HG02981 (cell line): Measurements from ENCODE around the gene PRDM10.
"Not testable (repeated sequence)": the region's sequence is repeated elsewhere in the genome, so short reads cannot be mapped to it uniquely, and the experiment has no call there.

ENCODE experiments used
- ATAC-seq: cut with Tn5 transposase; IDR thresholded peaks from one replicate; pipeline ENCODE4 v1.9.1; 2021; ENCODE audit warnings: mild to moderate bottlenecking, moderate library complexity; ENCODE audit not compliant: unreplicated experiment

The PRDM10 gene

GRCh38 chr11:129975543-129975942, 27.1 kb downstream of the PRDM10 start:
- ATAC-seq = no peak

- ATAC-seq = no peak
Observed at GRCh38 chr11:129974672-129975071, 28.0 kb downstream of the PRDM10 start.

- no peak for ATAC-seq
Observed at GRCh38 chr11:129974237-129974636, 28.4 kb downstream of the PRDM10 start.

GRCh38 chr11:129973809-129974208, 28.8 kb downstream of the PRDM10 start:
- no peak for ATAC-seq

- ATAC-seq = peak; percentile 88
Observed at GRCh38 chr11:129973068-129973467, 29.6 kb downstream of the PRDM10 start.

- ATAC-seq = no peak
Observed at GRCh38 chr11:129972611-129973010, 30.0 kb downstream of the PRDM10 start.

GRCh38 chr11:129971856-129972255, 30.8 kb downstream of the PRDM10 start:
- ATAC-seq = not testable (repeated sequence)

GRCh38 chr11:129969920-129970319, 32.7 kb downstream of the PRDM10 start:
- no peak for ATAC-seq

- ATAC-seq = no peak
Observed at GRCh38 chr11:129968591-129969419, 33.8 kb downstream of the PRDM10 start.

- ATAC-seq = no peak
Observed at GRCh38 chr11:129967996-129968395, 34.6 kb downstream of the PRDM10 start.

- no peak for ATAC-seq
Observed at GRCh38 chr11:129965248-129965647, 37.4 kb downstream of the PRDM10 start.

GRCh38 chr11:129960216-129961214, 42.1 kb downstream of the PRDM10 start:
- ATAC-seq = peak; percentile 91

- ATAC-seq = no peak
Observed at GRCh38 chr11:129959687-129960086, 42.9 kb downstream of the PRDM10 start.

- ATAC-seq = no peak
Observed at GRCh38 chr11:129955282-129955681, 47.4 kb downstream of the PRDM10 start.

GRCh38 chr11:129954703-129955102, 47.9 kb downstream of the PRDM10 start:
- not testable (repeated sequence) for ATAC-seq

GRCh38 chr11:129951866-129952262, 50.8 kb downstream of the PRDM10 start:
- ATAC-seq = no peak

GRCh38 chr11:129951201-129951865, 51.3 kb downstream of the PRDM10 start:
- no peak for ATAC-seq

GRCh38 chr11:129950101-129951091, 52.2 kb downstream of the PRDM10 start:
- no peak for ATAC-seq

GRCh38 chr11:129948926-129949466, 53.6 kb downstream of the PRDM10 start:
- ATAC-seq = no peak

GRCh38 chr11:129947474-129947873, 55.2 kb downstream of the PRDM10 start:
- no peak for ATAC-seq
